GM18907 (cell line): Measurements from ENCODE around the gene HPCAL1.

ENCODE experiments used
- ATAC-seq: cut with Tn5 transposase; IDR thresholded peaks from one replicate; pipeline ENCODE4 v1.9.1; 2021; ENCODE audit warnings: mild to moderate bottlenecking, moderate library complexity; ENCODE audit not compliant: unreplicated experiment

The HPCAL1 gene

GRCh38 chr2:10332402-10333246, 29.9 kb downstream of the HPCAL1 start:
- ATAC-seq = no peak

GRCh38 chr2:10333247-10333613, 30.5 kb downstream of the HPCAL1 start:
- no peak for ATAC-seq

GRCh38 chr2:10333966-10334365, 31.3 kb downstream of the HPCAL1 start:
- ATAC-seq = no peak

- ATAC-seq = no peak
Measured at GRCh38 chr2:10335046-10335840, 32.5 kb downstream of the HPCAL1 start.

- no peak for ATAC-seq
Measured at GRCh38 chr2:10336283-10336682, 33.6 kb downstream of the HPCAL1 start.

GRCh38 chr2:10337449-10338269, 35.0 kb downstream of the HPCAL1 start:
- ATAC-seq = no peak

GRCh38 chr2:10338270-10339188, 35.8 kb downstream of the HPCAL1 start:
- no peak for ATAC-seq

- no peak for ATAC-seq
Measured at GRCh38 chr2:10339647-10340592, 37.2 kb downstream of the HPCAL1 start.

- ATAC-seq = no peak
Measured at GRCh38 chr2:10340593-10340975, 37.9 kb downstream of the HPCAL1 start.

GRCh38 chr2:10341193-10341592, 38.5 kb downstream of the HPCAL1 start:
- no peak for ATAC-seq

- no peak for ATAC-seq
Measured at GRCh38 chr2:10342245-10342951, 39.7 kb downstream of the HPCAL1 start.

- no peak for ATAC-seq
Measured at GRCh38 chr2:10343191-10343590, 40.5 kb downstream of the HPCAL1 start.

- ATAC-seq = no peak
Measured at GRCh38 chr2:10343658-10344057, 41.0 kb downstream of the HPCAL1 start.

GRCh38 chr2:10344105-10345066, 41.7 kb downstream of the HPCAL1 start:
- ATAC-seq = no peak

GRCh38 chr2:10345126-10345525, 42.4 kb downstream of the HPCAL1 start:
- no peak for ATAC-seq

GRCh38 chr2:10345813-10346212, 43.1 kb downstream of the HPCAL1 start:
- no peak for ATAC-seq

GRCh38 chr2:10346929-10347561, 44.3 kb downstream of the HPCAL1 start:
- ATAC-seq = no peak
